HepG2 (cell line): ENCODE results near the gene GP2. TPM values are rescaled to one million over a fixed set of nuclear protein-coding genes. Genes with fewer than 3 reads are reported as not detected.
A peak's percentile ranks its signal among the peaks of the same experiment; 100 is the strongest.

Source experiments
- AHDC1 ChIP-seq: sonication (generic); formaldehyde crosslinking; IDR thresholded peaks from 2 replicates; pipeline ENCODE4 v1.5.1; 2020; ENCODE audit warnings: mild to moderate bottlenecking, missing genetic modification reagents, borderline replicate concordance
- E2F5 ChIP-seq: sonication (generic); formaldehyde crosslinking; conservative IDR thresholded peaks from 2 replicates; pipeline ENCODE4 v1.4.0; 2020; ENCODE audit warnings: missing genetic modification reagents
- HNF1B ChIP-seq: sonication (generic); formaldehyde crosslinking; IDR thresholded peaks from 2 replicates; pipeline ENCODE4 v1.5.1; 2020; ENCODE audit warnings: mild to moderate bottlenecking, moderate library complexity, missing genetic modification reagents
- KLF16 ChIP-seq, 2 experiments: sonication (generic) in 1 of 2; formaldehyde crosslinking in 1 of 2; IDR thresholded peaks; 2 replicates each; pipeline versions ENCODE4 v1.6.1 to v1.8.0; 2016 to 2023; ENCODE audit warnings: missing genetic modification reagents in 2 of 2, missing compliant biosample characterization in 1 of 2
- NFYC ChIP-seq: IDR thresholded peaks from 2 replicates; pipeline ENCODE4 v1.6.1; 2016; ENCODE audit warnings: missing genetic modification reagents, missing compliant biosample characterization
- SALL1 ChIP-seq: sonication (generic); formaldehyde crosslinking; IDR thresholded peaks from 2 replicates; pipeline ENCODE4 v1.8.0; 2022; ENCODE audit warnings: mild to moderate bottlenecking, missing genetic modification reagents
- SMAD9 ChIP-seq: sonication (generic); formaldehyde crosslinking; IDR thresholded peaks from 2 replicates; pipeline ENCODE4 v1.5.1; 2020; ENCODE audit warnings: mild to moderate bottlenecking, missing genetic modification reagents
- TEAD2 ChIP-seq: sonication (generic); formaldehyde crosslinking; IDR thresholded peaks from 2 replicates; pipeline ENCODE4 v1.9.0; 2021; ENCODE audit warnings: missing genetic modification reagents
- ZNF30 ChIP-seq: sonication (generic); formaldehyde crosslinking; IDR thresholded peaks from 2 replicates; pipeline ENCODE4 v1.5.0; 2020; ENCODE audit warnings: mild to moderate bottlenecking, missing genetic modification reagents
- ZNF331 ChIP-seq: sonication (generic); formaldehyde crosslinking; IDR thresholded peaks from 2 replicates; pipeline ENCODE4 v1.4.0; 2020; ENCODE audit warnings: missing genetic modification reagents
- ZNF713 ChIP-seq: sonication (generic); formaldehyde crosslinking; IDR thresholded peaks from 2 replicates; pipeline ENCODE4 v1.4.0; 2020; ENCODE audit warnings: mild to moderate bottlenecking, missing genetic modification reagents
- ZNF792 ChIP-seq: IDR thresholded peaks from 2 replicates; pipeline ENCODE4 v1.6.1; 2016
- ZNF83 ChIP-seq: sonication (generic); formaldehyde crosslinking; IDR thresholded peaks from 2 replicates; pipeline ENCODE4 v1.4.0; 2020; ENCODE audit warnings: missing genetic modification reagents, mild to moderate bottlenecking, borderline replicate concordance
- ZSCAN25 ChIP-seq: sonication (generic); formaldehyde crosslinking; IDR thresholded peaks from 2 replicates; pipeline ENCODE4 v1.8.0; 2022; ENCODE audit warnings: mild to moderate bottlenecking, missing genetic modification reagents
- polyA plus RNA-seq, 8 experiments: library from polyadenylated mRNA; depleted of rRNA in 3 of 8; stranded (reverse) in 7 of 8; unstranded in 1 of 8; fragments of >200 nt; fragmentation: Illumina TruSeq in 4 of 8; extraction: Trizol in 4 of 8; gene quantifications; 2 replicates each; pipeline versions ENCODE4 v1.2.1 to v1.2.3, GENCODE V29; 2011 to 2016; ENCODE audit warnings: low read depth in 4 of 8, missing spikeins in 1 of 8, mixed read lengths in 1 of 8; ENCODE audit not compliant: insufficient read depth in 1 of 8
- total RNA-seq, 5 experiments: library from RNA; depleted of rRNA; stranded (reverse); fragments of >200 nt; fragmentation: Illumina TruSeq; extraction: Trizol; gene quantifications; 2 replicates each; pipeline ENCODE4 v1.2.3, GENCODE V29; 2016; ENCODE audit warnings: low read depth in 1 of 5

The GP2 gene
- total and polyA plus RNA-seq, 2 of the 13 experiments (the other 11 are each of a cell fraction or from before 2014, with no cell fraction given): 0.15 to 0.69 TPM

- TF ChIP-seq ZNF792 (CRISPR knock-in tag) (no peak), TEAD2 (CRISPR knock-in tag) (no peak), NFYC (CRISPR knock-in tag) (no peak), AHDC1 (no peak), E2F5 (CRISPR knock-in tag) (no peak), KLF16 (CRISPR knock-in tag; IDR thresholded peaks at IDR 0.05) (no peak), HNF1B (no peak), SMAD9 (no peak), ZNF331 (0 out of 2 replicates have a peak, but pooled peaks have one; percentile 18), ZNF83 (CRISPR knock-in tag) (no peak), ZNF30 (CRISPR knock-in tag) (no peak), ZNF713 (no peak), SALL1 (CRISPR knock-in tag) (0 out of 2 replicates have a peak, but pooled peaks have one; percentile 12), ZSCAN25 (CRISPR knock-in tag) (no peak)
Measured at GRCh38 chr16:20271893-20272292, 55.4 kb downstream of the GP2 start (continued).
